Fibroblast of lung (primary cell): ENCODE data around the gene GAA. TPM values are rescaled to one million over a fixed set of nuclear protein-coding genes. Genes with fewer than 3 reads are reported as not detected.

Experiments
- DNase-seq, 2 donors: peaks; one replicate each; pipeline versions ENCODE4 v3.0.0 to v3.0.0-alpha.2; 2010; ENCODE audit warnings: low read depth in 2 of 2
- H2AFZ ChIP-seq: 2 replicates; pipeline ENCODE4 v1.5.1; 2012; ENCODE audit warnings: low read length, control low read depth, inconsistent platforms
- H3K27ac ChIP-seq: 2 replicates; pipeline ENCODE4 v1.5.1; 2011; ENCODE audit warnings: low read length, control low read depth; ENCODE audit not compliant: insufficient read depth
- H3K27me3 ChIP-seq: 2 replicates; pipeline ENCODE4 v1.5.1; 2011; ENCODE audit warnings: mild to moderate bottlenecking, low read length; ENCODE audit not compliant: control insufficient read depth, insufficient read depth
- H3K36me3 ChIP-seq: 2 replicates; pipeline ENCODE4 v1.5.1; 2011; ENCODE audit warnings: low read length; ENCODE audit not compliant: control insufficient read depth, insufficient read depth
- H3K4me1 ChIP-seq: 2 replicates; pipeline ENCODE4 v1.5.1; 2011; ENCODE audit warnings: low read length; ENCODE audit not compliant: control insufficient read depth, insufficient read depth; ENCODE audit errors: extremely low read depth
- H3K4me2 ChIP-seq: 2 replicates; pipeline ENCODE4 v1.5.1; 2011; ENCODE audit warnings: low read length, control low read depth; ENCODE audit not compliant: insufficient read depth; ENCODE audit errors: extremely low read depth
- H3K4me3 ChIP-seq, 4 experiments: fragments of 200-600 bp in 1 of 4; sonication (generic) in 1 of 4; replicated peaks in 1 of 4; 2 replicates each; pipeline ENCODE4 v1.5.1; 2011 to 2016; ENCODE audit warnings: low read length in 4 of 4, low read depth in 3 of 4, mild to moderate bottlenecking in 3 of 4, control low read depth in 2 of 4, inconsistent platforms in 1 of 4, mixed read lengths in 1 of 4; ENCODE audit not compliant: insufficient read depth in 1 of 4; ENCODE audit errors: control extremely low read depth in 1 of 4
- H3K79me2 ChIP-seq: 2 replicates; pipeline ENCODE4 v1.5.1; 2012; ENCODE audit warnings: mild to moderate bottlenecking, low read length, inconsistent platforms; ENCODE audit not compliant: control insufficient read depth, insufficient read depth
- H3K9ac ChIP-seq: 2 replicates; pipeline ENCODE4 v1.5.1; 2011; ENCODE audit warnings: mild to moderate bottlenecking, low read length, control low read depth; ENCODE audit not compliant: insufficient read depth
- H3K9me3 ChIP-seq: 2 replicates; pipeline ENCODE4 v1.5.1; 2012; ENCODE audit warnings: low read depth, low read length; ENCODE audit not compliant: control insufficient read depth, insufficient read depth
- H4K20me1 ChIP-seq: 2 replicates; pipeline ENCODE4 v1.5.1; 2011; ENCODE audit warnings: low read length; ENCODE audit not compliant: control insufficient read depth, insufficient read depth; ENCODE audit errors: extremely low read depth
- CTCF ChIP-seq, 2 donors: IDR thresholded peaks in 1 of 2; conservative IDR thresholded peaks in 1 of 2; 1 replicate in 1 of 2; 2 replicates in 1 of 2; pipeline ENCODE4 v1.5.1; 2011 to 2012; ENCODE audit warnings: low read length in 2 of 2, control low read depth in 1 of 2, inconsistent platforms in 1 of 2, low read depth in 1 of 2, mild to moderate bottlenecking in 1 of 2
- EZH2 ChIP-seq: IDR thresholded peaks from 2 replicates; pipeline ENCODE4 v1.5.1; 2012; ENCODE audit warnings: low read length, control low read depth, mild to moderate bottlenecking; ENCODE audit errors: missing control alignments
- polyA plus RNA-seq, 2 donors: library from polyadenylated mRNA; depleted of rRNA in 1 of 2; stranded (reverse) in 1 of 2; unstranded in 1 of 2; fragments of >200 nt; gene quantifications; 2 replicates each; pipeline ENCODE4 v1.2.1, GENCODE V29; 2011 to 2012; ENCODE audit warnings: missing spikeins in 1 of 2
- total RNA-seq: library from RNA; depleted of rRNA; stranded (reverse); fragments of >200 nt; gene quantifications from 2 replicates; pipeline ENCODE4 v1.2.1, GENCODE V29; 2014

The GAA gene
- total and polyA plus RNA-seq, 2 donors (not counting 1 experiment from before 2014, with no cell fraction given) = 6.4 to 25.6 TPM

- Histone ChIP-seq H3K4me3 (no peak overlapping the region), H3K4me1 (no peaks in the 10 kb centered on the region), H2AFZ (no peak overlapping the region), H3K27ac (no peak overlapping the region), H3K27me3 (no peaks in the 10 kb centered on the region), H4K20me1 (no peaks in the 10 kb centered on the region), H3K79me2 (no peaks in the 10 kb centered on the region), H3K9me3 (no peaks in the 10 kb centered on the region), H3K36me3 (no peaks in the 10 kb centered on the region), H3K9ac (no peak overlapping the region), H3K4me2 (no peak overlapping the region)
- TF ChIP-seq EZH2 (no peak), CTCF (conservative IDR thresholded peaks at IDR 0.05 in 1 of 2, IDR thresholded peaks at IDR 0.05 in 1 of 2; ENCODE audit: low read depth in 1 of 2, low read length in 2 of 2) (no peak)
- no peak for DNase-seq
Observed at GRCh38 chr17:80108036-80108971, 6.9 kb downstream of the GAA start.

GRCh38 chr17:80109066-80109660 is 7.8 kb downstream of the GAA start:
- no peak overlapping the region for H3K4me2 ChIP-seq
- H3K9me3 ChIP-seq = no peaks in the 10 kb centered on the region
- H4K20me1 ChIP-seq = no peaks in the 10 kb centered on the region
- no peak for TF ChIP-seq CTCF (conservative IDR thresholded peaks at IDR 0.05 in 1 of 2, IDR thresholded peaks at IDR 0.05 in 1 of 2; ENCODE audit: low read depth in 1 of 2, low read length in 2 of 2)
- no peak for TF ChIP-seq EZH2
- H3K27ac ChIP-seq = no peak overlapping the region
- no peak overlapping the region for H3K4me3 ChIP-seq
- H2AFZ ChIP-seq = no peak overlapping the region
- H3K79me2 ChIP-seq = no peaks in the 10 kb centered on the region
- H3K36me3 ChIP-seq = no peaks in the 10 kb centered on the region
- no peaks in the 10 kb centered on the region for H3K4me1 ChIP-seq
- H3K27me3 ChIP-seq = no peaks in the 10 kb centered on the region
- no peak for DNase-seq
- no peak overlapping the region for H3K9ac ChIP-seq

- Histone ChIP-seq H3K9ac (no peak overlapping the region), H3K9me3 (no peaks in the 10 kb centered on the region), H3K79me2 (no peaks in the 10 kb centered on the region), H4K20me1 (no peaks in the 10 kb centered on the region), H3K36me3 (no peaks in the 10 kb centered on the region), H3K27me3 (no peaks in the 10 kb centered on the region), H3K27ac (no peak overlapping the region), H2AFZ (no peak overlapping the region), H3K4me2 (no peak overlapping the region), H3K4me3 (no peak overlapping the region), H3K4me1 (no peaks in the 10 kb centered on the region)
- DNase-seq = no peak
- no peak for TF ChIP-seq CTCF (conservative IDR thresholded peaks at IDR 0.05 in 1 of 2, IDR thresholded peaks at IDR 0.05 in 1 of 2; ENCODE audit: low read depth in 1 of 2, low read length in 2 of 2)
- no peak for TF ChIP-seq EZH2
Observed at GRCh38 chr17:80109713-80110446, 8.5 kb downstream of the GAA start.
